HL-60 (cell line): ENCODE measurements around the gene NPRL2.

Source experiments
- DNase-seq, 2 experiments: peaks; one replicate each; pipeline ENCODE4 v3.0.0-alpha.2; 2010 to 2020; ENCODE audit warnings: low read depth in 1 of 2, low spot score in 1 of 2
- H3K27ac ChIP-seq: fragments of 250-450 bp; sonication (Bioruptor Pico); replicated peaks from 2 replicates; pipeline ENCODE4 v1.5.1; 2020; ENCODE audit warnings: mild to moderate bottlenecking, moderate library complexity
- H3K27me3 ChIP-seq: fragments of 250-450 bp; sonication (Bioruptor Pico); 2 replicates; pipeline ENCODE4 v1.5.1; 2021; ENCODE audit warnings: mild to moderate bottlenecking, moderate library complexity; ENCODE audit not compliant: insufficient read depth, poor library complexity, severe bottlenecking
- H3K4me3 ChIP-seq: replicated peaks from 2 replicates; pipeline ENCODE4 v1.5.1; 2011; ENCODE audit warnings: mild to moderate bottlenecking, control low read depth, low read length; ENCODE audit not compliant: insufficient read depth
- GABPA ChIP-seq: IDR thresholded peaks from 2 replicates; pipeline ENCODE4 v1.6.1; 2012; ENCODE audit warnings: low read depth
- POLR2AphosphoS5 ChIP-seq: IDR thresholded peaks from 2 replicates; pipeline ENCODE4 v1.6.1; 2012; ENCODE audit warnings: low read depth
- SPI1 ChIP-seq: IDR thresholded peaks from 2 replicates; pipeline ENCODE4 v1.6.1; 2012; ENCODE audit warnings: low read depth, mild to moderate bottlenecking, borderline replicate concordance
- TF ChIP-seq, protein P1 (sequence below): IDR thresholded peaks from one replicate; pipeline ENCODE4 v1.5.1; 2011; ENCODE audit warnings: low read length, control low read depth, inconsistent platforms; ENCODE audit not compliant: insufficient read depth
- TF ChIP-seq, protein P2 (sequence below): IDR thresholded peaks from 2 replicates; pipeline ENCODE4 v1.6.1; 2012; ENCODE audit warnings: low read depth; ENCODE audit not compliant: insufficient replicate concordance

Gene NPRL2

DNA sequence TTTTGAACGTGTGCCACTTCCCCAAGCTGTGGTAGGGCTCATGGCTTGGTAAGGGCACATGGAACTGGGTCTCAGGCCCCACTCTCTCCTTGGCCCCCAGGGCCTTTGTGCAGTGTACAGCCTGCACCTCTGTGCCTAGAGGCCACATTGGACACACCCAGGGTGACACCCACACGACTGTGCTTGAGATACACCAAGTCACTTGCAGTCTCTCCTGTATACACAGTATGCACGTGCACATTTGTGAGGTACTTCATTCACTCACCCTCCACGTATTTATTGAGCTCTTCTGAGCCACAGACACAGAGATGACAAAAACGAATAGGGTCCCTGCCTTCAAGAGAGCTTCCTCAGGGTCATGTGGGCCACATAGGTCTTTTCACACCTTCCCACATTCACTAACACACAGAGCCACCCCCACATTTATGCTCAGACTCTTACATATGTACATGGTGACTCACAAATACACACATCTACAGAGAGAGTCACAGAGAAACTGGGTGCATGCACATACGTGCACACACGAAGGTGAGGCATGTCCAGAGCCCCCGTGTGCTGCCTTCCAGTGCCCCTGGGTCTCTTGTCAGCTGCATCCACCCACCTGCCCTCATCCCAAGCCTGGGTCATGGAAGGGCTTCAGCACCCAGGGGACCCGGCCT, 18.6 kb upstream of the NPRL2 start:
- TF ChIP-seq POLR2AphosphoS5 (no peak), SPI1 (no peak), GABPA (no peak)
- TF ChIP-seq, protein P1, sequence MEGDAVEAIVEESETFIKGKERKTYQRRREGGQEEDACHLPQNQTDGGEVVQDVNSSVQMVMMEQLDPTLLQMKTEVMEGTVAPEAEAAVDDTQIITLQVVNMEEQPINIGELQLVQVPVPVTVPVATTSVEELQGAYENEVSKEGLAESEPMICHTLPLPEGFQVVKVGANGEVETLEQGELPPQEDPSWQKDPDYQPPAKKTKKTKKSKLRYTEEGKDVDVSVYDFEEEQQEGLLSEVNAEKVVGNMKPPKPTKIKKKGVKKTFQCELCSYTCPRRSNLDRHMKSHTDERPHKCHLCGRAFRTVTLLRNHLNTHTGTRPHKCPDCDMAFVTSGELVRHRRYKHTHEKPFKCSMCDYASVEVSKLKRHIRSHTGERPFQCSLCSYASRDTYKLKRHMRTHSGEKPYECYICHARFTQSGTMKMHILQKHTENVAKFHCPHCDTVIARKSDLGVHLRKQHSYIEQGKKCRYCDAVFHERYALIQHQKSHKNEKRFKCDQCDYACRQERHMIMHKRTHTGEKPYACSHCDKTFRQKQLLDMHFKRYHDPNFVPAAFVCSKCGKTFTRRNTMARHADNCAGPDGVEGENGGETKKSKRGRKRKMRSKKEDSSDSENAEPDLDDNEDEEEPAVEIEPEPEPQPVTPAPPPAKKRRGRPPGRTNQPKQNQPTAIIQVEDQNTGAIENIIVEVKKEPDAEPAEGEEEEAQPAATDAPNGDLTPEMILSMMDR = no peak
- TF ChIP-seq, protein P2, sequence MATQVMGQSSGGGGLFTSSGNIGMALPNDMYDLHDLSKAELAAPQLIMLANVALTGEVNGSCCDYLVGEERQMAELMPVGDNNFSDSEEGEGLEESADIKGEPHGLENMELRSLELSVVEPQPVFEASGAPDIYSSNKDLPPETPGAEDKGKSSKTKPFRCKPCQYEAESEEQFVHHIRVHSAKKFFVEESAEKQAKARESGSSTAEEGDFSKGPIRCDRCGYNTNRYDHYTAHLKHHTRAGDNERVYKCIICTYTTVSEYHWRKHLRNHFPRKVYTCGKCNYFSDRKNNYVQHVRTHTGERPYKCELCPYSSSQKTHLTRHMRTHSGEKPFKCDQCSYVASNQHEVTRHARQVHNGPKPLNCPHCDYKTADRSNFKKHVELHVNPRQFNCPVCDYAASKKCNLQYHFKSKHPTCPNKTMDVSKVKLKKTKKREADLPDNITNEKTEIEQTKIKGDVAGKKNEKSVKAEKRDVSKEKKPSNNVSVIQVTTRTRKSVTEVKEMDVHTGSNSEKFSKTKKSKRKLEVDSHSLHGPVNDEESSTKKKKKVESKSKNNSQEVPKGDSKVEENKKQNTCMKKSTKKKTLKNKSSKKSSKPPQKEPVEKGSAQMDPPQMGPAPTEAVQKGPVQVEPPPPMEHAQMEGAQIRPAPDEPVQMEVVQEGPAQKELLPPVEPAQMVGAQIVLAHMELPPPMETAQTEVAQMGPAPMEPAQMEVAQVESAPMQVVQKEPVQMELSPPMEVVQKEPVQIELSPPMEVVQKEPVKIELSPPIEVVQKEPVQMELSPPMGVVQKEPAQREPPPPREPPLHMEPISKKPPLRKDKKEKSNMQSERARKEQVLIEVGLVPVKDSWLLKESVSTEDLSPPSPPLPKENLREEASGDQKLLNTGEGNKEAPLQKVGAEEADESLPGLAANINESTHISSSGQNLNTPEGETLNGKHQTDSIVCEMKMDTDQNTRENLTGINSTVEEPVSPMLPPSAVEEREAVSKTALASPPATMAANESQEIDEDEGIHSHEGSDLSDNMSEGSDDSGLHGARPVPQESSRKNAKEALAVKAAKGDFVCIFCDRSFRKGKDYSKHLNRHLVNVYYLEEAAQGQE = no peak
- H3K27ac ChIP-seq = no peak overlapping the region
- no peak overlapping the region for H3K4me3 ChIP-seq
- H3K27me3 ChIP-seq = peaks cover 4% of the 10 kb centered on the region
- DNase-seq = no peak

DNA sequence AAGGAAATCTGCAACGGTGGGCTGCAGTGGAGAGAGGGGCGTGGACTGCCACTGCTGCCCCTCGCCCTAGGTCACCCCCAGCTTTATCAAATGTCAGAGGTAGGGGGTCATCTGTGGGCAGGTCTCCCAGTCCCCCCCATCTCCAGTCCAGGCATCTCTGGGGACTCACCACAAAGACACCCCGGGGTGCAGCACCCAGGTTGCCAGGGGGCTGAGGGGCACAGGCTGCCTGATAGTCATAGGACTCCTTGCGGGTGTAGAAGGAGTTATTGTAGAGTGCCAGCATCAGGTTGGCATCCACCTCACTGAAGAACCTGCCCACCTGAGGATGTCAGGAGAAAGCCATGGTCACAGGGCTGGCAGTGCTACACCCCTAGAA, 15.3 kb upstream of the NPRL2 start:
- Histone ChIP-seq H3K27me3 (peaks cover 4% of the 10 kb centered on the region), H3K4me3 (no peak overlapping the region), H3K27ac (no peak overlapping the region)
- no peak for TF ChIP-seq POLR2AphosphoS5
- TF ChIP-seq, protein P2 = no peak
- TF ChIP-seq, protein P1 = no peak
- no peak for TF ChIP-seq GABPA
- no peak for TF ChIP-seq SPI1
- DNase-seq = no peak

DNA sequence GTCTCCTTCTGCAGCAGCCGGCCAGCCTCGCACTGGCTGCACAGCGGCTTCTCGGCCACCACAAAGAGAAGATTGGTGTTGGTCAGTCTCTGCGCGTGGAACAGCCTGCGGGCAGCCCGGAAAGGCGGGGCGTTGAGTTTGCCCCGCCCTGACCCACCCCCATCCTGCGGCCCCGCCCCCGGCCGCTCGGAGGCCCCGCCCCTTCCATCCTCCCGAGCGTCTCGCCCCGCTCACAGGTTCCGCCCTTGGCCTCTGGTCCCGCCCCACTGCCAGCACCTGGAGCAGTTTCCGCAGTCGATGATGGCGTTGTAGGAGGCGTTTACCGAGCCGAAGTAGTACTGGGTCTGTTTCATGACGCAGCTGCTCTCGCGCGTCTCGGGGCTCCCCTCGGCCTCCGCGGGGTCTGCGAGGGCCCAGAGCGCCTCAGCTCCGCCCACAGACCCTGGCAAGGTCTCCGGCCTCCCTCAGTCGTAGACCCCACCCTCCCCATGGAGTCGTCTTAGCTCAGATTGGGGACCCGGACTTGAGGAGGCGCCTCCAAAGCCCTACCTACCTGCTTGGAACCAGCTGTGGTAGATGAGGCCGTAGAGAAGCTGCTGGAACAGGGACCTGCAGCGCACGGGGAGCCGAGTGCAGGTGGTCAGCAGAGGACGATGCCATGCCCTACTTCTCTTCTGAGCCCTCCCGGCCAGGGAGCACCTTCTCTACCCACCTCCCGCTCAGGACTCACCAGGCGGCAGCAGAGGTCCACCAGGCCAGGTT, 14.7 kb upstream of the NPRL2 start:
- DNase-seq = peak; percentile 67 to 84
- TF ChIP-seq SPI1 = no peak
- Histone ChIP-seq H3K4me3 (peak overlapping the region; percentile 36), H3K27me3 (peaks cover 4% of the 10 kb centered on the region), H3K27ac (no peak overlapping the region)

DNA sequence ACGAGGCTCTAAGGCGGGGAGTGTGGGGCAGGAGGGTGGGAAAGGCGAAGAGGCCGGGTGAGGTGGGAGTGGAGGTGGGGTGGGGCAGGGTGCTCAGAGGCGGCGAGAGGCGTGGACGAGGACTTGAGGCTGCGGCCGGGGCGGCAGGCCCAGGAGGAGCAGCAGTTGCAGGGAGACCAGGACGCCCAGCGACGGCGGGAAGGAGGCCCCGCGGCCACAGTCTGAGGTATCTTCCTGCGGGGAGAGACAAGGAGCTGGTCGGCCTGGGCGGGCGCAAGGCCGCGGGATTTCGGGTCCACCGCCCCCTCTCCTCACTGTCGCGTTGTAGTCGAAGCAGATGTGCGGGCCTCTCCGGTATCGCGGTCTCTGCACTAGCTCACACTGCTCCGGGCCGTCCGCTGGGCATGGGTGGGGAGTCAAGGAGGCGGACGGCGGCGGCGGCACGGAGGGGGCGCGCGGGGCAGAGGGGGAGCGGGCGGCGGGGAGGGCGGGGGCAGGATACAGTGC, 14.1 kb upstream of the NPRL2 start:
- Histone ChIP-seq H3K27ac (no peak overlapping the region), H3K4me3 (peak overlapping the region; percentile 23), H3K27me3 (peaks cover 4% of the 10 kb centered on the region)
- no peak for DNase-seq
- TF ChIP-seq GABPA (no peak), POLR2AphosphoS5 (no peak), SPI1 (no peak)
- TF ChIP-seq, protein P2 = no peak
- TF ChIP-seq, protein P1 = no peak
